PC-3 (cell line): ENCODE measurements around the gene COLEC12.

Experiments used
- CTCF ChIP-seq: fragments of 300-600 bp; sonication (generic); conservative IDR thresholded peaks from 2 replicates; pipeline ENCODE4 v1.5.1; 2017; ENCODE audit warnings: antibody characterized with exemption, low read depth, mild to moderate bottlenecking, low read length
- EZH2 ChIP-seq: fragments of 300-600 bp; sonication (generic); IDR thresholded peaks from one replicate; pipeline ENCODE4 v1.6.1; 2017; ENCODE audit warnings: antibody characterized with exemption, mild to moderate bottlenecking, low read length; ENCODE audit not compliant: unreplicated experiment
- EZH2phosphoT487 ChIP-seq: fragments of 300-600 bp; sonication (generic); IDR thresholded peaks from 2 replicates; pipeline ENCODE4 v1.6.1; 2018; ENCODE audit warnings: mild to moderate bottlenecking, antibody characterized with exemption, low read length, borderline replicate concordance

DNA sequence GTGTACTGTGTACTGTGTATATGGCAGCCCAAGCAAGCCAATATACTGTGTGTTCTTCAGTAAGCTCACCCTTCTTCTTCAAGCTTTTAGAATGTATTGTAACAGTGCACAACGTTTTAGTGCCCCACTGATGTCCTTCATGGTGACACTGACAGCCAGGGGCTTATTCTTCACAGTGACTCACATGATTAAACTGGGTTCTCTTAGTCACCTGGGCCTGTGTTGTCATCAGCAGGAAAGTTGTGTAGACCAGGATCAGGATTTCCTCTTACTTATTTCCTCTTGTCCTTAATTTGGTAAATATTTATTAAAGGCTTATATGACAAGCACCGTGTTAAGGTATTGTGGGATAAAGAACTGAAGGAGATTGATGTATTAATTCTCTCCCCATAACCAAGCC, 164.8 kb downstream of the COLEC12 start:
- TF ChIP-seq CTCF (no peak), EZH2 (no peak), EZH2phosphoT487 (no peak)
